GM12874 (cell line): ENCODE data around the gene VPS72.

Experiments
- CTCF ChIP-seq: IDR thresholded peaks from 2 replicates; pipeline ENCODE4 v1.5.1; 2011; ENCODE audit warnings: low read depth, mild to moderate bottlenecking, control low read depth, low read length, moderate library complexity; ENCODE audit not compliant: insufficient read depth

The VPS72 gene

GRCh38 chr1:151146072-151146411, 44.0 kb downstream of the VPS72 start:
- no peak for TF ChIP-seq CTCF

DNA sequence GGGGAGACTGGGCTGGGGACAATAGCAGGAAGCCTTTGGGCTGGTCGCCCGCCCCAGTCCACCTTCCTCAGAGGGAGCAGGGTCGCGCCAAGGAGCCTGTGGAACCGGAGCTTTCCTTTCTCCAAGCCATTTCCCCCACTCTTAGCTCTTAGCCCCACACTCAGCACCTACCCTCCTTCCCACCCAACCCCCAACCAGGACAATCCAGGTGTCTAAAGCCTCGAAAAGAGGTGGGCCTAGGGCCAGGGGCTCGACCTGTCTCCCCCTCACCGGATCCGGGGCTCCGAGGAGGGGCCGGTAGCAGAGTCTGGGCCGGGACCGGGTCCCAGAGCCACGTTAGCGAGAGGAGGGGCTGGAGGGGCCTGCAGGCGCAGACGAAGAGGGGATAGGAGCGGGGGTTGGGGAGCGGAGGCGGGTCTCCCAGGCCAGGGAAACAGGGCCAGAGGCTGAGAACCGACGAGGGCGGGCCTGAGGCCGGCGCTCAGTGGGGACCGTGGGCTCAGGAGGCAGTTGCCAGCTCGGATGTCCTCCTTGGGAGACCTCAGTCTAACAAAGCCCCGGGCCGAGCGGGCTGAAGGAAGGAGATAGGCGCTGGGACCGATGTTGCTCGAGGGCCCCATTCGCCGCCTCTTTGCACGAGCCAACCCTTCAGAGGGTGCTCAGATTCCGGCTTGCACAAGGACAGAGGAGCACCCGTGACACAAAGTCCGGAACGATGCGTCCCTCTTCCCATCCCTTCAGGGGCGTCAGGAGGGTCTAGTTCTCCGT, 44.5 kb downstream of the VPS72 start:
- no peak for TF ChIP-seq CTCF

DNA sequence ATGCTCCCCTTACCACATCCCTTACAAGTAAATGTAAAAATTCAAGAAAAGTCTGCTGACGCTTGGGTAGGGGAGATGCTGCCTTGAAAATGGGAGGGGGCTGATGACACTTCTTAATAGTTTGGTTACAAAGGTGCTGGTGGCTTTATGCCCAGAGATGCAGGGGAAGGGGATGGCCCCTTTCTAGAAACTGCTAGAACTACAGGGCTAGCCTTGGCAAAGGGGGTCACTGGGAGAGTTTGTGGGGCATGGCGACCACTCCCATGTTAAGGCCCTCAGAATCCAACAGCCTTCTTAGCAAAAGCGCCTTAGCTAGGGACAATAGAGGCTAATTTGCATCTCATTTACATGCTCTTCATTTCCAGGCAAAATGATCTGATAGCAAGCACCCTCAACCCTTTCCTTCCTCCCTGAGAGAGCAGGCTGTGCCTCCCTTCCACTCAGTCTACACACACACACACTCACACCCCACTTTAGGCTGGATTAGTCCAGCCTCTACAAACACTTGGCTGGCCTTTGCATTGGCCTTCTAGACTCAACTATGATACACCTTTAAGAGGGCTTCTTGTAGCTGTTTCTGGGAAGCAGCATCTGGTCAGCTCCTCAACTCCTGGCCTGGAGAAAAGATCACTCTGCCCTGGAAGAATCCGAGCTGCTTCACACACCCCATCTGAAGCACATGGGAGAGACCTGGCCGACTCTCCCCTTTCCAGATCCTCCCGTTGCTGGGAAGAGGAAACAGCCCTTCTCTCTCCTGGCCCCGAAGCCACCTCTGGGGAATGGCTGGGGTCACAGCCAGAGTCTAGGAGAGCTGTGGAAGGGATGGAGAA, 45.3 kb downstream of the VPS72 start:
- TF ChIP-seq CTCF: no peak

GRCh38 chr1:151143986-151144385, 46.0 kb downstream of the VPS72 start:
- TF ChIP-seq CTCF: no peak

DNA sequence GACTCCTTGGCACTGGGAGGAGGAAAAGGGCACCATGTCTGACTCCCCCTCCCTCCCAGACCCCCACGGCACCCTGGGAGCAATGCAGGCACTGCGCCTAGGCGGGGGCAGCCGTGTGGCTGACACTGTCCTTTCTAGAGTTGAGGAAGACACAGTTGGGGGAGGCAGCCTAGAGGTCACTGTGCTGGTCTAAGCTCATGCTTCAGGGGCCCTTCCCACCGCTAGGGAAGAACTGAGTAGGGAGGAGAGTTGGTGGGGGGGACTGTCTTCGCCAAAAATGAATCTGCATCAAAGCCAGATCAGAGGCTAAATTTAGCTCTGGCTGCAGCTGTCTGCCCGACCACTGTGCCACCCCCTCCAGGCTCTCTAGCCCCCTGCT, 47.0 kb downstream of the VPS72 start:
- TF ChIP-seq CTCF: no peak

GRCh38 chr1:151142411-151143056, 47.5 kb downstream of the VPS72 start:
- TF ChIP-seq CTCF: no peak

- no peak for TF ChIP-seq CTCF
Observed at GRCh38 chr1:151137789-151138188, 52.2 kb downstream of the VPS72 start.
